ENCODE data around the gene MYO7B. TPM values are rescaled to one million over a fixed set of nuclear protein-coding genes. Genes with fewer than 3 reads are reported as not detected.

The MYO7B gene
- total RNA-seq, 1 donor from 2014 or later = 0.04 TPM

DNA sequence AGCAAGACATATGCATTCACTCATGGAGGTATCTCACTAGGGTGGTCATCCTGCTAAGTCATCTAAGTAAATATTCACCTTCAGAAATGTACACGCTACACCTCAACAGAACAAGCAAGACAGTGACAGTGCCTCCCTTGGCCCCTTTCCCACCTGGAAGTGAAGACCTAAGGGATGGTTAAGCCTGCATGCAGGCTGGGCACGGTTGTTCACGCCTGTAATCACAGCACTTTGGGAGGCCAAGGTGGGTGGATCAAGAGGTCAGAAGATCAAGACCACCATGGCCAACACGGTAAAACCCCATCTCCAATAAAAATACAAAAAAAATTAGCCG, 135.4 kb downstream of the MYO7B start:
- TF ChIP-seq, protein P1, sequence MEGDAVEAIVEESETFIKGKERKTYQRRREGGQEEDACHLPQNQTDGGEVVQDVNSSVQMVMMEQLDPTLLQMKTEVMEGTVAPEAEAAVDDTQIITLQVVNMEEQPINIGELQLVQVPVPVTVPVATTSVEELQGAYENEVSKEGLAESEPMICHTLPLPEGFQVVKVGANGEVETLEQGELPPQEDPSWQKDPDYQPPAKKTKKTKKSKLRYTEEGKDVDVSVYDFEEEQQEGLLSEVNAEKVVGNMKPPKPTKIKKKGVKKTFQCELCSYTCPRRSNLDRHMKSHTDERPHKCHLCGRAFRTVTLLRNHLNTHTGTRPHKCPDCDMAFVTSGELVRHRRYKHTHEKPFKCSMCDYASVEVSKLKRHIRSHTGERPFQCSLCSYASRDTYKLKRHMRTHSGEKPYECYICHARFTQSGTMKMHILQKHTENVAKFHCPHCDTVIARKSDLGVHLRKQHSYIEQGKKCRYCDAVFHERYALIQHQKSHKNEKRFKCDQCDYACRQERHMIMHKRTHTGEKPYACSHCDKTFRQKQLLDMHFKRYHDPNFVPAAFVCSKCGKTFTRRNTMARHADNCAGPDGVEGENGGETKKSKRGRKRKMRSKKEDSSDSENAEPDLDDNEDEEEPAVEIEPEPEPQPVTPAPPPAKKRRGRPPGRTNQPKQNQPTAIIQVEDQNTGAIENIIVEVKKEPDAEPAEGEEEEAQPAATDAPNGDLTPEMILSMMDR (IDR thresholded peaks at IDR 0.05; ENCODE audit: unreplicated experiment) = no peak
- Mint-ChIP-seq H3K9me3 (peaks cover 13% of the 10 kb centered on the region), H3K4me1 (peaks cover 7% of the 10 kb centered on the region), H3K27me3 (ENCODE audit: low read depth) (peaks cover 55% of the 10 kb centered on the region), H3K36me3 (no peaks in the 10 kb centered on the region), H3K4me3 (no peak overlapping the region), H3K27ac (no peak overlapping the region)
- no peak for DNase-seq (ENCODE audit: low spot score in 2 of 2, unreplicated experiment in 2 of 2)

DNA sequence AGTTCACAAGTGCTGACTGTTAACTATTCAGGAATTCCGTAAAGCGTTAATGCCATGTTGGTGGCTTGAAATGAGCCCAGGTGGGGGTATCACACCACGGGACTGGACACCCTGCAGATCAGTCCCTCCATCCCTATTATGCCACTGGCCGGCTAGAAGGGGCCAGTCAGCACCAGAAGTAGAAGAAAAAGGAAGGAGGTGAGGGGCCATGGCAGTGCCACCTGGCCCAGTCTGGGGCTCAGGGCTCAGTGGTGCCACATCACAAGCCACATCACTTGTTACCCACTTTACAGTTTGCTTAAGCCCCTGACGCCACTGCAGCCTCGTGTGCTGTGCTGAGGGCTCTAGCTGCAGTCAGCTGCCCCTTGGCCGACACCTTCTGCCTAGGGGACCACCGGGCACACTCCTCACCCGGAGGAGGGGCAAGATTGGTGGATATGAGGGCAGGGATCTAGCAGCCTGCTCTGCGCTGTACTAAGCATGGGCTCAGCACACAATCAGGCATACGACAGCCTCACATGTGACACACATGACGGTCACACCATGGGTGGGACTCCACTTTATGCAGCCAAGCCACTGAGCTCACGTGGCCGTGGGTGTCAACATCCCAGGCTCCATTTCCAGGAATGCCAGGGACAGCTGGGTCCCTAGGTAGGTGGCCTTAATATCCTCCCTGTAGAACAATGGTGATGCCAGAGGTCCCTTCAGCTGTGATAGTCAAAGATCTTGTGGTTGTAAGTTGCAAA, 136.2 kb downstream of the MYO7B start:
- DNase-seq (ENCODE audit: low spot score in 2 of 2, unreplicated experiment in 2 of 2) = no peak
- Mint-ChIP-seq H3K27ac (no peak overlapping the region), H3K9me3 (peaks cover 13% of the 10 kb centered on the region), H3K27me3 (ENCODE audit: low read depth) (peaks cover 55% of the 10 kb centered on the region), H3K4me1 (peaks cover 11% of the 10 kb centered on the region), H3K4me3 (no peak overlapping the region), H3K36me3 (no peaks in the 10 kb centered on the region)
- TF ChIP-seq, protein P1 (IDR thresholded peaks at IDR 0.05; ENCODE audit: unreplicated experiment) = no peak

DNA sequence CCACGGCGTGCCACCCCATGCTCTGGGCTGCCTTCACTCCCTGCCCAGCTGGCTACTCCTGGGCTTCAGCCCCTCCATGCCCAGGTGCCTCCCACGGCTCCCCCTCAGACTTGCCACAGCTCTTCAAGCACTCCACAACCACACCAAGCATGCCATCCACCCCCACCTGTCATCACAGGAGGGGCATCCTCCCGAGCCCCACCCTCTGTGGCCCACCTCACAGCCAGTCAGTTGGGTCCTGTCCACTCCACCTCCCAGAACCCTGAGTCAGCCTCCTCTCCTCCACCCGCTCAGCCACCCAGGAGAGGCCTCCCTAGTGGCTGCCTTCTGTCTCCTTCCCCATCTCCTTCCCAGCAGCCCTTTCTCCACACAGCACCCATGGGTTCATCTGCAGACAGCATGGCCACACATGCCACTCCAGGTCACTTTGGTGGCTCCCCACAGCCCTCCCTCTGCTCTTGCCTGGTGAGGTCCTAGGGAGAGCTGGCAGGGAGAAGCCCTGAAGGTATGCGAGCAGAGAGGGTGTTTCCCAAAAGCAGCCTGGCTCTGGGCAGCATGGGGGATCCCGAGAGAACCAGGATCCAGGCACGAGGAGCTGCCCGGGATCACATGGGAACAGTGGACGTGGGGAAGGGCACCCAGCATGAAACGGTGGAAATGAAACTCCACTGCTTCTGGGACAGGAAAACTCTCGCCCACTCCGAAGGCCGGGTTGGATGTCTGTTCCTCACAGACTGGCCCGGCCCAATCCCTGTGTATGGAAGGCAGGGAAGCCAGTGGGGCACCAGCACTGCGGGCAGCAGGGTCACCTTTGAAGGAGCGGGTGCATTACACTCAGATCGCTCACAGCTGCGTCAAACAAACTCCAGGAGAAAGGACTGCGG, 137.1 kb downstream of the MYO7B start:
- Mint-ChIP-seq H3K4me1 (peaks cover 11% of the 10 kb centered on the region), H3K36me3 (no peaks in the 10 kb centered on the region), H3K27ac (no peak overlapping the region), H3K9me3 (peaks cover 10% of the 10 kb centered on the region), H3K4me3 (no peak overlapping the region), H3K27me3 (ENCODE audit: low read depth) (peaks cover 56% of the 10 kb centered on the region)
- TF ChIP-seq, protein P1 (IDR thresholded peaks at IDR 0.05; ENCODE audit: unreplicated experiment) = no peak
- DNase-seq (ENCODE audit: low spot score in 2 of 2, unreplicated experiment in 2 of 2) = no peak

DNA sequence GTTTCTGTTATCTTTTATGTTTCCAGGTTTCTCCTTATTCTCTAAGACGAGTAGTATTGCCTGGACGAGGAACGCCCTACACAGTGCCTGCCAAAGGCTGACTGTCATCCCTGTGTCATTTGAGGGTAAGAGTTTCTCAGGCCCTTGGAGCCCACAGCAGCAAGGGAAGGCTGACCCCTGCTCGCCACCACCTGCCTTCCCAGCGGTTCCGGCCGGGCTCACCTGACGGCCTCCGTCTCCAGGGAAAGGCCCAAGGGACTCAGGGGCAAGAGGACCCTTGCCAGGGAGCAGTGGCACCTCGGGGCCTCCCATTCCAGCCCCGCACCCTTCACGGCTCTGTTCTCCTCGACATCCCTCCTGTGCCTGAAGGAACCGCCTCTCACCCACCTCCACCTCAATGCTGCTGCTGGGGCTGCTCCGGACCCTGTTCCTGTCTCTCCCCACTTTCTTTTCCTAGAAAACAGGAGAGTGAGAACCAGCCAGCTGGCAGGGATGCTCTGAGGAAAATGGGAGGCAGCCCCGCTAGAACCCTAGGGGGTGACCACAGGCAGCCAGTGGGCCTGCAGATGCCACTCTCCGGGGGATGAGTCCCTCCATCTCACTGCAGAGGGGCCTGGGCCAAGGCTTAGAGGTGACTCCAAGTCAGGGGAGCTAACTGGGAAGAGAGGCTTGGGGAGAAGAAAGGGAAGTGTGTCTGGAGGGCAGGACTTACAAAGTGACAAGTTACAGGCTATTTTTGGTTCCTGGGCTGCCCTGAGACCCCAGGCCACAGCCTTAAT, 138.0 kb downstream of the MYO7B start:
- Mint-ChIP-seq H3K27me3 (ENCODE audit: low read depth) (peaks cover 64% of the 10 kb centered on the region), H3K4me3 (peak overlapping the region; percentile 68)

More for the DNA sequence above, 138.0 kb downstream of the MYO7B start:
- Mint-ChIP-seq H3K36me3 (no peaks in the 10 kb centered on the region), H3K4me1 (peaks cover 11% of the 10 kb centered on the region), H3K9me3 (peaks cover 5% of the 10 kb centered on the region), H3K27ac (no peak overlapping the region)
- DNase-seq (ENCODE audit: low spot score in 2 of 2, unreplicated experiment in 2 of 2) = no peak
- TF ChIP-seq, protein P1 (IDR thresholded peaks at IDR 0.05; ENCODE audit: unreplicated experiment) = no peak

Measured in mesothelial cell of epicardium (in vitro differentiated cells).